Keratinocyte (primary cell): Measurements from ENCODE around the gene CEP120. TPM values are rescaled to one million over a fixed set of nuclear protein-coding genes. Genes with fewer than 3 reads are reported as not detected.

Experiments
- DNase-seq: peaks from one replicate; pipeline ENCODE4 v3.0.0-alpha.2; 2011; ENCODE audit warnings: low read depth, missing footprints, low spot score
- FAIRE-seq: peaks from 2 replicates; lab custom pipeline; 2011; peaks lifted over from hg19 to GRCh38; lab: Jason Lieb, UNC
- H2AFZ ChIP-seq: 2 replicates; pipeline ENCODE4 v1.6.0; 2012; ENCODE audit warnings: low read length, control low read depth, inconsistent platforms; ENCODE audit not compliant: control insufficient read depth
- H3K27ac ChIP-seq: 2 replicates; pipeline ENCODE4 v1.5.1; 2011; ENCODE audit warnings: low read length; ENCODE audit not compliant: control insufficient read depth, insufficient read depth
- H3K27me3 ChIP-seq: 3 replicates; pipeline ENCODE4 v1.6.0; 2011; ENCODE audit warnings: low read length; ENCODE audit not compliant: control insufficient read depth, insufficient read depth; ENCODE audit errors: extremely low read depth
- H3K36me3 ChIP-seq, 2 experiments: 2 replicates in 1 of 2; 3 replicates in 1 of 2; pipeline ENCODE4 v1.5.1; 2011; ENCODE audit warnings: low read length in 2 of 2, mild to moderate bottlenecking in 1 of 2; ENCODE audit not compliant: control insufficient read depth in 2 of 2, insufficient read depth in 2 of 2; ENCODE audit errors: extremely low read depth in 1 of 2
- H3K4me1 ChIP-seq: 3 replicates; pipeline ENCODE4 v1.5.1; 2011; ENCODE audit warnings: low read length; ENCODE audit not compliant: control insufficient read depth, insufficient read depth; ENCODE audit errors: extremely low read depth
- H3K4me2 ChIP-seq: 3 replicates; pipeline ENCODE4 v1.6.0; 2011; ENCODE audit warnings: low read depth, low read length; ENCODE audit not compliant: control insufficient read depth, insufficient read depth; ENCODE audit errors: extremely low read depth
- H3K4me3 ChIP-seq, 3 experiments: fragments of 200-600 bp in 1 of 3; sonication (generic) in 1 of 3; 2 replicates in 2 of 3; 3 replicates in 1 of 3; pipeline ENCODE4 v1.5.1; 2011 to 2016; ENCODE audit warnings: low read length in 3 of 3, mild to moderate bottlenecking in 3 of 3, control low read depth in 2 of 3, inconsistent platforms in 1 of 3, low read depth in 1 of 3, mixed read lengths in 1 of 3, mixed run types in 1 of 3, moderate library complexity in 1 of 3; ENCODE audit not compliant: control insufficient read depth in 2 of 3, insufficient read depth in 2 of 3; ENCODE audit errors: extremely low read depth in 1 of 3
- H3K79me2 ChIP-seq: 2 replicates; pipeline ENCODE4 v1.6.0; 2012; ENCODE audit warnings: low read length; ENCODE audit not compliant: control insufficient read depth, insufficient read depth
- H3K9ac ChIP-seq: 3 replicates; pipeline ENCODE4 v1.6.0; 2011; ENCODE audit warnings: low read length; ENCODE audit not compliant: control insufficient read depth, insufficient read depth; ENCODE audit errors: extremely low read depth
- H3K9me1 ChIP-seq: 3 replicates; pipeline ENCODE4 v1.6.0; 2011; ENCODE audit warnings: low read length; ENCODE audit not compliant: control insufficient read depth, insufficient read depth; ENCODE audit errors: extremely low read depth
- H3K9me3 ChIP-seq: 2 replicates; pipeline ENCODE4 v1.5.1; 2012; ENCODE audit warnings: low read depth, low read length; ENCODE audit not compliant: control insufficient read depth
- H4K20me1 ChIP-seq: 3 replicates; pipeline ENCODE4 v1.6.0; 2011; ENCODE audit warnings: low read length; ENCODE audit not compliant: control insufficient read depth, insufficient read depth; ENCODE audit errors: extremely low read depth
- CTCF ChIP-seq, 3 experiments: IDR thresholded peaks in 1 of 3; conservative IDR thresholded peaks in 1 of 3; optimal IDR thresholded peaks in 1 of 3; 2 replicates in 2 of 3; 3 replicates in 1 of 3; pipeline versions ENCODE3 to v1.5.1; 2011; ENCODE audit warnings: low read length in 3 of 3, mild to moderate bottlenecking in 3 of 3, moderate library complexity in 2 of 3, control low read depth in 1 of 3, inconsistent platforms in 1 of 3; ENCODE audit not compliant: insufficient read depth in 2 of 3; ENCODE audit errors: extremely low read depth in 1 of 3
- EZH2 ChIP-seq: IDR thresholded peaks from one replicate; pipeline ENCODE4 v1.6.1; 2012; ENCODE audit warnings: inconsistent platforms, mild to moderate bottlenecking, low read length, moderate library complexity
- dilution Hi-C: fragments of 300-500 bp; cut with MboI; formaldehyde crosslinking; loops from one replicate; pipeline ENCODE4 v1.7.0; 2020; ENCODE audit warnings: low sequenced_read_pairs; ENCODE audit not compliant: extremely low pct_ligation_motif_present
- polyA plus RNA-seq, 5 experiments: library from polyadenylated mRNA; depleted of rRNA in 3 of 5; stranded (reverse) in 3 of 5; stranded (forward) in 1 of 5; unstranded in 1 of 5; fragments of >200 nt; gene quantifications; 1 replicate in 1 of 5; 2 replicates in 3 of 5; 3 replicates in 1 of 5; pipeline versions ENCODE4 v1.2.1 to v1.2.3, GENCODE V29; 2011 to 2012; ENCODE audit warnings: missing spikeins in 2 of 5, low read depth in 1 of 5, low replicate concordance in 1 of 5

Gene CEP120
- polyA plus RNA-seq, 1 donor (not counting 4 experiments of a cell fraction or from before 2014, with no cell fraction given) = 11.7 TPM

- no peaks in the 10 kb centered on the region for H3K36me3 ChIP-seq
- no peaks in the 10 kb centered on the region for H3K9me1 ChIP-seq
- H3K9ac ChIP-seq = no peak overlapping the region
- dilution Hi-C loops = no loop called here
- no peaks in the 10 kb centered on the region for H3K79me2 ChIP-seq
- H3K4me2 ChIP-seq = no peak overlapping the region
- no peak overlapping the region for H3K27ac ChIP-seq
- peaks cover 7% of the 10 kb centered on the region for H3K4me1 ChIP-seq
- no peaks in the 10 kb centered on the region for H3K27me3 ChIP-seq
- FAIRE-seq (no peak), DNase-seq (no peak)
- no peak overlapping the region for H2AFZ ChIP-seq
- no peak overlapping the region for H3K4me3 ChIP-seq
- TF ChIP-seq CTCF (optimal IDR thresholded peaks at IDR 0.05 in 1 of 3, IDR thresholded peaks at IDR 0.05 in 1 of 3, conservative IDR thresholded peaks at IDR 0.05 in 1 of 3; ENCODE audit: extremely low read depth in 1 of 3, insufficient read depth in 2 of 3, low read length in 3 of 3) (no peak), EZH2 (no peak)
- H4K20me1 ChIP-seq = no peaks in the 10 kb centered on the region
- H3K9me3 ChIP-seq = no peaks in the 10 kb centered on the region
Observed at GRCh38 chr5:123455095-123455494, 31.9 kb upstream of the CEP120 start.

- Histone ChIP-seq H3K79me2 (no peaks in the 10 kb centered on the region), H3K9me1 (no peaks in the 10 kb centered on the region), H3K4me3 (no peak overlapping the region), H3K27ac (no peak overlapping the region), H3K9ac (no peak overlapping the region), H3K9me3 (no peaks in the 10 kb centered on the region), H2AFZ (peak overlapping the region; percentile 23), H3K4me2 (peak overlapping the region; percentile 42), H3K36me3 (no peaks in the 10 kb centered on the region), H3K4me1 (peaks cover 9% of the 10 kb centered on the region), H4K20me1 (no peaks in the 10 kb centered on the region), H3K27me3 (no peaks in the 10 kb centered on the region)
- DNase-seq = no peak
- peak; percentile 46 for FAIRE-seq
- dilution Hi-C loops = no loop called here
- TF ChIP-seq CTCF (optimal IDR thresholded peaks at IDR 0.05 in 1 of 3, IDR thresholded peaks at IDR 0.05 in 1 of 3, conservative IDR thresholded peaks at IDR 0.05 in 1 of 3; ENCODE audit: extremely low read depth in 1 of 3, insufficient read depth in 2 of 3, low read length in 3 of 3) (no peak), EZH2 (no peak)
Observed at GRCh38 chr5:123454259-123454911, 31.2 kb upstream of the CEP120 start.
